PC-9 (cell line): ENCODE data around the gene TEDC2.

ENCODE experiments used
- CTCF ChIP-seq: fragments of 200-600 bp; sonication (generic); conservative IDR thresholded peaks from 2 replicates; pipeline ENCODE4 v1.6.1; 2017; ENCODE audit warnings: mixed run types, antibody characterized with exemption, mild to moderate bottlenecking, moderate library complexity
- EZH2 ChIP-seq: fragments of 200-600 bp; sonication (generic); IDR thresholded peaks from 2 replicates; pipeline ENCODE4 v1.8.0; 2017; ENCODE audit warnings: antibody characterized with exemption, low read depth

- TF ChIP-seq EZH2 (no peak), CTCF (no peak)
Measured at GRCh38 chr16:2495041-2495440, 35.1 kb downstream of the TEDC2 start.
